ENCODE data around the gene ADGRA3.

DNA sequence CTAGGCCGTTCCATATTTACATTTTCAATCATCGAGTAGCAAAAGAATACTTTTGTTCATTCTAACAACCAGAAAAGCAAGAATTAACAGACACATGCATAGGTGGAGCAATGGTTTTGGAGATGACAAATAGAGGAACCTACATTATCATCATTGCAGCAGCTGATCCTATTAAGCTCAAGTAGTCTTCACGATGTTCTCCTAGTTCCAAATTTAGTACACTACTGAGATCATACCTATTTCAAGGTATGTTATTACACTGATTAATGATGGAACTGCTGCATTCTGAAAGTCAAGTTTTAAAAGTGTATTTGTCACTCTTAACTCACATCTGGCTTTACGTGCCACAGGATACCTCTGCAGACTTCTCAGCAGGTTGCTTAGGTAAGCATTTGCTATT lies 87.4 kb downstream of the ADGRA3 start:
- TF ChIP-seq EZH2 (IDR thresholded peaks at IDR 0.05; ENCODE audit: borderline replicate concordance, low read depth, low read length, severe bottlenecking) (no peak), POLR2AphosphoS5 (IDR thresholded peaks at IDR 0.05; ENCODE audit: insufficient read depth, low read depth, low read length) (no peak), FOS (IDR thresholded peaks at IDR 0.05; ENCODE audit: borderline replicate concordance, insufficient read depth, low read length) (no peak), POLR2A (IDR thresholded peaks at IDR 0.05; ENCODE audit: low read depth, low read length) (no peak), MYC (IDR thresholded peaks at IDR 0.05; ENCODE audit: low read depth, low read length) (no peak), JUN (IDR thresholded peaks at IDR 0.05; ENCODE audit: borderline replicate concordance, insufficient read depth, insufficient read length, low read depth) (no peak), GATA2 (IDR thresholded peaks at IDR 0.05; ENCODE audit: insufficient read depth, insufficient read length, low read depth, low read length) (no peak)
- TF ChIP-seq, protein P1, sequence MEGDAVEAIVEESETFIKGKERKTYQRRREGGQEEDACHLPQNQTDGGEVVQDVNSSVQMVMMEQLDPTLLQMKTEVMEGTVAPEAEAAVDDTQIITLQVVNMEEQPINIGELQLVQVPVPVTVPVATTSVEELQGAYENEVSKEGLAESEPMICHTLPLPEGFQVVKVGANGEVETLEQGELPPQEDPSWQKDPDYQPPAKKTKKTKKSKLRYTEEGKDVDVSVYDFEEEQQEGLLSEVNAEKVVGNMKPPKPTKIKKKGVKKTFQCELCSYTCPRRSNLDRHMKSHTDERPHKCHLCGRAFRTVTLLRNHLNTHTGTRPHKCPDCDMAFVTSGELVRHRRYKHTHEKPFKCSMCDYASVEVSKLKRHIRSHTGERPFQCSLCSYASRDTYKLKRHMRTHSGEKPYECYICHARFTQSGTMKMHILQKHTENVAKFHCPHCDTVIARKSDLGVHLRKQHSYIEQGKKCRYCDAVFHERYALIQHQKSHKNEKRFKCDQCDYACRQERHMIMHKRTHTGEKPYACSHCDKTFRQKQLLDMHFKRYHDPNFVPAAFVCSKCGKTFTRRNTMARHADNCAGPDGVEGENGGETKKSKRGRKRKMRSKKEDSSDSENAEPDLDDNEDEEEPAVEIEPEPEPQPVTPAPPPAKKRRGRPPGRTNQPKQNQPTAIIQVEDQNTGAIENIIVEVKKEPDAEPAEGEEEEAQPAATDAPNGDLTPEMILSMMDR (IDR thresholded peaks at IDR 0.05; ENCODE audit: extremely low read depth in 1 of 2, insufficient read depth in 1 of 2, low read depth in 1 of 2, low read length in 2 of 2) = no peak
- TF ChIP-seq, protein P2, sequence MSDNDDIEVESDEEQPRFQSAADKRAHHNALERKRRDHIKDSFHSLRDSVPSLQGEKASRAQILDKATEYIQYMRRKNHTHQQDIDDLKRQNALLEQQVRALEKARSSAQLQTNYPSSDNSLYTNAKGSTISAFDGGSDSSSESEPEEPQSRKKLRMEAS (IDR thresholded peaks at IDR 0.05; ENCODE audit: insufficient read depth, insufficient read length) = no peak

Data from endothelial cell of umbilical vein (primary cell).